AG08395 (cell line): Measurements from ENCODE around the gene RIN2.

Experiments used
- DNase-seq: peaks from one replicate; pipeline ENCODE4 v3.0.0; 2012; ENCODE audit warnings: mixed read lengths, low spot score

Gene RIN2

GRCh38 chr20:19767070-19767469, 9.0 kb downstream of the RIN2 start:
- no peak for DNase-seq

- no peak for DNase-seq
Measured at GRCh38 chr20:19768325-19768842, 10.3 kb downstream of the RIN2 start.

GRCh38 chr20:19769507-19769906, 11.4 kb downstream of the RIN2 start:
- no peak for DNase-seq

GRCh38 chr20:19770375-19770774, 12.3 kb downstream of the RIN2 start:
- no peak for DNase-seq

GRCh38 chr20:19771031-19771430, 13.0 kb downstream of the RIN2 start:
- DNase-seq = no peak

GRCh38 chr20:19773471-19773870, 15.4 kb downstream of the RIN2 start:
- DNase-seq = no peak

GRCh38 chr20:19774135-19774933, 16.3 kb downstream of the RIN2 start:
- no peak for DNase-seq

GRCh38 chr20:19775353-19776253, 17.5 kb downstream of the RIN2 start:
- peak; percentile 33 for DNase-seq

- no peak for DNase-seq
Measured at GRCh38 chr20:19777315-19777714, 19.3 kb downstream of the RIN2 start.

- DNase-seq = no peak
Measured at GRCh38 chr20:19777981-19778380, 19.9 kb downstream of the RIN2 start.

- no peak for DNase-seq
Measured at GRCh38 chr20:19778404-19778803, 20.3 kb downstream of the RIN2 start.

- no peak for DNase-seq
Measured at GRCh38 chr20:19779634-19780033, 21.6 kb downstream of the RIN2 start.

- no peak for DNase-seq
Measured at GRCh38 chr20:19780261-19780660, 22.2 kb downstream of the RIN2 start.

- DNase-seq = no peak
Measured at GRCh38 chr20:19781235-19781634, 23.2 kb downstream of the RIN2 start.

GRCh38 chr20:19782669-19783068, 24.6 kb downstream of the RIN2 start:
- no peak for DNase-seq

- DNase-seq = no peak
Measured at GRCh38 chr20:19783966-19784401, 25.9 kb downstream of the RIN2 start.

- peak; percentile 73 for DNase-seq
Measured at GRCh38 chr20:19784511-19785172, 26.6 kb downstream of the RIN2 start.

GRCh38 chr20:19785173-19785982, 27.3 kb downstream of the RIN2 start:
- no peak for DNase-seq

GRCh38 chr20:19785983-19786285, 27.9 kb downstream of the RIN2 start:
- DNase-seq = no peak

- DNase-seq = peak; percentile 65
Measured at GRCh38 chr20:19786311-19786710, 28.3 kb downstream of the RIN2 start.

GRCh38 chr20:19787366-19787765, 29.3 kb downstream of the RIN2 start:
- DNase-seq = no peak

GRCh38 chr20:19789009-19789408, 31.0 kb downstream of the RIN2 start:
- no peak for DNase-seq
